ENCODE data around the gene FPR3. TPM values are rescaled to one million over a fixed set of nuclear protein-coding genes. Genes with fewer than 3 reads are reported as not detected.

Gene FPR3
- total and polyA plus RNA-seq, 2 donors (not counting 1 experiment from before 2014, with no cell fraction given), result not detected

DNA sequence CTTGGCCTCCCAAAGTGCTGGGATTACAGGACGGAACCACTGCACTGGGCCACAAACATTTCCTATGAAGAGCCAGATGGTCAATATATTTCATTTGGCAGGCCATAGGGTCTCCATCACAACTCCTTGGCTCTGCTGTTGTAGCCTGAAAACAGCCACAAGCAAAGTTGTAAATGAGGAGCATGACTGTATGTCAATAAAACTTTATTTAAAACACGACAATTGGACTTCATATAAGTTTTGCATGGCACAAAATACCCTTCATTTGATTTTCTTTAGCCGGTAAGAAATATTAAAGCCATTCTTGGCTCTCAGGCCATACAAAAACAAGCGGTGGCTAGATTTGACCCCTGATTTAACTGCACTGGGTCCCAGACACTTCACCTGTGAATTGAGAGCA is 40.2 kb upstream of the FPR3 start:
- no peaks in the 10 kb centered on the region for H3K9me3 ChIP-seq (ENCODE audit: control insufficient read depth, insufficient read depth, low read depth, low read length)
- no peak overlapping the region for H3K9ac ChIP-seq (ENCODE audit: insufficient read depth, low read length)
- no peaks in the 10 kb centered on the region for H4K20me1 ChIP-seq (ENCODE audit: control insufficient read depth, extremely low read depth, insufficient read depth, low read length)
- H3K27me3 ChIP-seq (ENCODE audit: control insufficient read depth, insufficient read depth, low read length), result no peaks in the 10 kb centered on the region
- no peak overlapping the region for H3K27ac ChIP-seq (ENCODE audit: insufficient read depth, low read length)
- H3K4me2 ChIP-seq (ENCODE audit: extremely low read depth, insufficient read depth, low read length), result no peak overlapping the region
- no peaks in the 10 kb centered on the region for H3K4me1 ChIP-seq (ENCODE audit: control insufficient read depth, extremely low read depth, insufficient read depth, low read length)
- TF ChIP-seq CTCF (conservative IDR thresholded peaks at IDR 0.05 in 1 of 2, IDR thresholded peaks at IDR 0.05 in 1 of 2; ENCODE audit: low read depth in 1 of 2, low read length in 2 of 2), result no peak
- TF ChIP-seq EZH2 (IDR thresholded peaks at IDR 0.05; ENCODE audit: low read length, missing control alignments), result no peak
- no peak overlapping the region for H3K4me3 ChIP-seq (replicated peaks in 1 of 4; ENCODE audit: control extremely low read depth in 1 of 4, insufficient read depth in 1 of 4, low read depth in 3 of 4, low read length in 4 of 4)
- no peaks in the 10 kb centered on the region for H3K36me3 ChIP-seq (ENCODE audit: control insufficient read depth, insufficient read depth, low read length)
- H3K79me2 ChIP-seq (ENCODE audit: control insufficient read depth, insufficient read depth, low read length), result no peaks in the 10 kb centered on the region
- no peak for DNase-seq (ENCODE audit: low read depth in 2 of 2)
- no peak overlapping the region for H2AFZ ChIP-seq (ENCODE audit: low read length)

DNA sequence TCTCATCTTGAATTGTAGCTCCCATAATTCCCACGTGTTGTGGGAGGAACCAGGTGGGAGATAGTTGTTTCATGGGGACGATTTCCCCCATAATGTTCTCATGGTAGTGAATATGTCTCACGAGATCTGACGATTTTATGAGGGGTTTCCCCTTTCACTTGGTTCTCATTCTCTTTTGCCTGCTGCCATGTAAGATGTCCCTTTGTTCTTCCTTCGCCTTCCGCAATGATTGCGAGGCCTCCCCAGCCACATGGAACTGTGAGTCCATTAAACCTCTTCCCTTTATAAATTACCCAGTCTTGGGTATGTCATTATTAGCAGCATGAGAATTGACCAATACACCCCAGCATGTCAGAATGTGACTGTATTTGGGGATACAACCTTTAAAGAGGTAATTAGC is 39.4 kb upstream of the FPR3 start:
- no peaks in the 10 kb centered on the region for H3K79me2 ChIP-seq (ENCODE audit: control insufficient read depth, insufficient read depth, low read length)
- H3K27ac ChIP-seq (ENCODE audit: insufficient read depth, low read length), result no peak overlapping the region
- H4K20me1 ChIP-seq (ENCODE audit: control insufficient read depth, extremely low read depth, insufficient read depth, low read length), result no peaks in the 10 kb centered on the region
- H3K4me3 ChIP-seq (replicated peaks in 1 of 4; ENCODE audit: control extremely low read depth in 1 of 4, insufficient read depth in 1 of 4, low read depth in 3 of 4, low read length in 4 of 4), result no peak overlapping the region
- H2AFZ ChIP-seq (ENCODE audit: low read length), result no peak overlapping the region
- TF ChIP-seq EZH2 (IDR thresholded peaks at IDR 0.05; ENCODE audit: low read length, missing control alignments), result no peak
- TF ChIP-seq CTCF (conservative IDR thresholded peaks at IDR 0.05 in 1 of 2, IDR thresholded peaks at IDR 0.05 in 1 of 2; ENCODE audit: low read depth in 1 of 2, low read length in 2 of 2), result no peak
- H3K9me3 ChIP-seq (ENCODE audit: control insufficient read depth, insufficient read depth, low read depth, low read length), result no peaks in the 10 kb centered on the region
- no peak overlapping the region for H3K4me2 ChIP-seq (ENCODE audit: extremely low read depth, insufficient read depth, low read length)
- no peak for DNase-seq (ENCODE audit: low read depth in 2 of 2)
- no peak overlapping the region for H3K9ac ChIP-seq (ENCODE audit: insufficient read depth, low read length)
- no peaks in the 10 kb centered on the region for H3K4me1 ChIP-seq (ENCODE audit: control insufficient read depth, extremely low read depth, insufficient read depth, low read length)
- no peaks in the 10 kb centered on the region for H3K27me3 ChIP-seq (ENCODE audit: control insufficient read depth, insufficient read depth, low read length)
- no peaks in the 10 kb centered on the region for H3K36me3 ChIP-seq (ENCODE audit: control insufficient read depth, insufficient read depth, low read length)

DNA sequence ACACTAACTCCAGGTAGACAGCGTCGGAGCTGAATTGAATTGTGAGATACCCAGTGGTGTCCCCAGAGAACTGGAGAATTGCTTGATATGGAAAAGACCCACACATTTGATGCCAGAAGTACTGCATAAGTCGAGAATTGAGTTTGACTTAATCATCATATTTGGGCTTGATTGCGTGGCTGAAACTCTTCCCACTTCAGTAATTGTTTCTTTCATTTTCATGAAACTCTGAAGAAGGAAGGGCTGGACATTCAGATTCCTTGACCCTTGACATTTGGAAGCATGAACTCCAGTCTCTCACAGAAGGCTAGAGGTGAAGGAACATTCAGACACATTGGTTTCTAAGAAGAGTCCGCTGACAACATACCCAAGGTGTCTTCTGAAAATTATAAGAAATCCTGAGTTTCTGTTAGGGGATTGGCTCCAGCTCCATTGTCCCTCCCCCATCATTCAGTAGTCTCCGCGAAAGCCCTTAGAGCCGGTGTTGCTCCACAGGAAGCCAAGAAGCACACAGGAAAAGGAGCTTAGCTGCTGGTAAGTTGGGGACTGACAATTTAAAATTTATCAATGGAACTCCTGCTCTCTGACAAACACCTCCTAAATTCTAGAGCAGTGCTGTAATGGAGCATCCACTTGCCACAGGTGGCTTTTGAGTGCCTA is 34.1 kb upstream of the FPR3 start, which contains the start of gene FPR2:
Gene FPR2 (plus strand): TSS at position 484 of the 660 bp plus-strand sequence. CDS start 7,479 bp downstream, outside the sequence.
- no peak within 1 kb of the TSS for H3K27ac ChIP-seq (ENCODE audit: insufficient read depth, low read length)
- H3K4me3 ChIP-seq (replicated peaks in 1 of 4; ENCODE audit: control extremely low read depth in 1 of 4, insufficient read depth in 1 of 4, low read depth in 3 of 4, low read length in 4 of 4), result no peak within 1 kb of the TSS
- H3K27me3 ChIP-seq (ENCODE audit: control insufficient read depth, insufficient read depth, low read length), result no peaks in the 10 kb centered on the region
- no peak within 1 kb of the TSS for H2AFZ ChIP-seq (ENCODE audit: low read length)
- H3K9ac ChIP-seq (ENCODE audit: insufficient read depth, low read length), result no peak within 1 kb of the TSS
- DNase-seq (ENCODE audit: low read depth in 2 of 2), result no peak
- no peaks in the 10 kb centered on the region for H3K9me3 ChIP-seq (ENCODE audit: control insufficient read depth, insufficient read depth, low read depth, low read length)
- H4K20me1 ChIP-seq (ENCODE audit: control insufficient read depth, extremely low read depth, insufficient read depth, low read length), result no peaks in the 10 kb centered on the region
- no peak within 1 kb of the TSS for H3K4me2 ChIP-seq (ENCODE audit: extremely low read depth, insufficient read depth, low read length)
- no peak for TF ChIP-seq EZH2 (IDR thresholded peaks at IDR 0.05; ENCODE audit: low read length, missing control alignments)
- no peak for TF ChIP-seq CTCF (conservative IDR thresholded peaks at IDR 0.05 in 1 of 2, IDR thresholded peaks at IDR 0.05 in 1 of 2; ENCODE audit: low read depth in 1 of 2, low read length in 2 of 2)
- H3K79me2 ChIP-seq (ENCODE audit: control insufficient read depth, insufficient read depth, low read length), result no peaks in the 10 kb centered on the region
- H3K4me1 ChIP-seq (ENCODE audit: control insufficient read depth, extremely low read depth, insufficient read depth, low read length), result no peaks in the 10 kb centered on the region
- no peaks in the 10 kb centered on the region for H3K36me3 ChIP-seq (ENCODE audit: control insufficient read depth, insufficient read depth, low read length)
